Measurements from ENCODE around the gene WWTR1.

The WWTR1 gene

DNA sequence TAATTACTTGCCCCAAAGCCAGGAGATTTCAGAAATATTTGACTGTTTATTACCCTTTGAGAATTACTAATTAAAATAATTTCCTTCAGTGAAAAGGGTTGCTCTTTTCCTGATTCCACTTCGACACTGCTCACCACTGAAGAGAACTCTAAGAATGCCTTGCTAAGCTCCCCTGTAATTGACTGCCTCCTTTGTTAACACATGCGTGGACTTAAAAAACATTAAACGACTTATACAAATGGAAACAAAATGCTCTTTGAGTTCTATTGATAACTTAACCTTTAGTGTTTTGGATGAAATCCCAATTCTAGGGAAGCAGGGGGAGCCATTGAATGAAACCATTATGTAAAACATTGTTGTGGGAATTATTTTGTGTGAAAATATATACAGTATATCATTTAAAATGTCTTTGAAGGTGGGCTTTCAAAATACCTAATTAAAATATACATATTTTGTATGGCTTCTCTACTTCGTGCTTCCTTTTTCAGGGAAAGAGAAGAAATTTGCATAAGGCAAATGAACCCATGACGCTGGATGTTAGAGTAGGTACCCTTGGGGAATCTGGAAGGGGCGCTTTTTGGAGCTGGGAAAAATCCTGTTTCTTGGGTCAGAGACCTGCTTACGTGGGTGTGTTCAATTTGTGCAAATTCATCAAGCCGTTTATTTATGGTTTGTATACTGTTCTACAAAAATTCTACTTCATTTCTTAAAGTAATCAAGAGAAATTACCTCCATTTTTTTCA, 64.2 kb downstream of the WWTR1 start:
- no peak for DNase-seq

DNA sequence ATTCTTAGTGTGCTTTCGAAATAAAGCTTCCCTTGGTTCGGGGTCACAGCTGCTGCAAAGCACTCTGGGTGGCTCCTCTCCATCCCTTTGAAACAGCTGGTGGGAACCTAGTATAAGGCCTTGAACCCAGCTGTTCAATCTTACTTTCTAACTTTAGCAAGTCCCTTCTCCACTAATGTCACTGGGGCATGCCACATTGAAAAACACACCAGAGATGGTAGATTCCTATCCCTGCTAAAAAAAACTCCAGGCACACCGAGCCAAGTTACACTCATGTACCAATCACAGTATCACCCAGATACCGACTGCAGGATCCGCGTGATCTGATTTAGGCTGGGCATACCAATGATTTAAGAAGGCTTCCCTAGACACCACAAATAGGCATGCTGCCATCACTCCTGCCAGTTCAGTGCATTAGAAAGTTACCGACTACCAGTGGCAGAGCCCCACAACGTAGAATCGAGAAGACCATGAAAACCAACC, 65.0 kb downstream of the WWTR1 start:
- DNase-seq: no peak

DNA sequence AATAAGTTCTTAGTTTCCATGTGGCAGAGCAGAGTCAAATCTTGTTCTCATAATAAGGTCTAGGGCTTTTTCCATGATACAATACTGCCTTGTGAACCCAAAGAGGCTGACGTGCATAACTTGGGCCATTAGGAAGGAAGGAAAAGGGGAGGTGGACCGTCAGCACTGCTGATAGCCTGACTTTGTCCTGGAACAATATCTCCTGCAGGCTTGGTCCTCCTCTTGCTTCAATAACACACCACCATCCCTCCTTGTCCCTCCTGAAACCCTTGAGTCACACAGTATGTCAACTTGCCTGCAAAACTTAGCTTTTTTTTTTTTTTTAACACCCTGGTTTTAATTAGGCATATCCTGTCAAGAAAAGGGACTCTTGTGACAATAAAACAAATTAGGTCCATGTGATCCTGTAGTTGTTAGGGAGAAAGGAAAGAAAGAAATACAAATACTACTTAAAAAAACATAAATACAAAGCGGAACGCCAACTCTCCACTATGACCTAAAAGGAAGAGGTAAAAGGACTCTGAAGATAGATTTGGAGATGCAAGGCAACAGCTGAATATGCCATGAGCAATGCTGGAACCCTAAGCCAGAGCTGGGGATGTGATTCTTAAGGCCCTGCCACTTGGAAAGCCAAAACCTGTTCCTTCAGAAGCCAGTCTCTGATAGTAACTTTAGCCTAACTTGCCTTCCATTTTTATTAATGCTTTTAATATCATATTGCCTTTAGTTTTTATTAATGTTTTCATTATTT, 67.0 kb downstream of the WWTR1 start:
- DNase-seq: no peak

DNA sequence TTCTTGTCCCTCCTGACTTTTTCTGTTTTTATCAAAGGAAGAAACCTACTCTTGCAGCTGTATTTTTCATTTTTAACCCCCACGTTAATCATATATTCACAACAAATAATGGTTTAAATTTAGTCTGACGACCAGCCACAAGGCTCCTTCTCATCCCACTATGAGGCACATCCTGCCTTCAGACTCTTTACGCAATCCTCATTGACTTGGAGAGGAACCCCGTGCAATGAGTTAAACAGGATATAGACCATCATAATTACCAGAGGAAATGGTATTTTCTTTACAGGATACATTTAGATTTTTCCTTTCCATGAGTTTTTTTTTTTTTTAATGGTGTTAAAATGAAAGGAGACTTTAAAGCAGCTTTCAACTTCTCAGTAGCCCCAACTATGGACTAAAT, 68.5 kb downstream of the WWTR1 start:
- DNase-seq: no peak

DNA sequence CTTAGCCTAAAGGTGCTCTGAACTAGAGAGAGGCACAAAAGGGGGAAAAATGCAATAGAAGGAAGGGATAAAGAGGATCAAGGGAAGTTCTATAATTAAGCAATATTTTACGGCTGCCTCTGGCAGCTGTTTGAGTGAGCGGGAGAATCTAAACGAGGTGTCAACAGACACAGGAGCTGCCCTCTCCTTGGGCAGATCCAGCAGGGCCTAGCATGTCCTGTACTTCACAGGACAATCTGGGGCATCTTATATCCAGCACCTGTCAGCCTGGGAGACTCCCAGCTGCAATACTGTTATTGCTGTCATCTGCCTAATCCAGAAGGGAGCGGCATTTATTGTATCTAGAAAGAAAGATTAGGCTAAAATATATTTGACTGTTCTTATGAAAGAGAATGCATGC, 68.9 kb downstream of the WWTR1 start:
- no peak for DNase-seq

DNA sequence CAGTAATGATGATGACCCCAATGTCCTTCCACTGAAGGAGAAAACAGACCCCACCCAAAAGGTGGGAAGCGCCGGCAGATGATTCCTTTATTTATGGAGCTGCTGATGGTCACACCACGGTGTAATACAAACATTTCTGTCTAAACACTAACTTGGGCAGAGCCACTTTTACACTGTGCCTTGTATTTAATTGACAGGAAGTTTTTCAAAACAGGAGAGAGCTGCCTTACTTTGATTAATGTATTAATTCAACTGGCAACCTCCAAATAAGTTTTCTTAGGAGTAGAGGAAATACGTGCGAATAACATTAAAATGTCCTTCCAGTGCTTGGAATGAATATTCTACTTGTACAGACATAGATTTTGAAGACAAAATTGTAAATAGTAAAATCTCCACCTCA, 70.4 kb downstream of the WWTR1 start:
- DNase-seq: no peak

DNA sequence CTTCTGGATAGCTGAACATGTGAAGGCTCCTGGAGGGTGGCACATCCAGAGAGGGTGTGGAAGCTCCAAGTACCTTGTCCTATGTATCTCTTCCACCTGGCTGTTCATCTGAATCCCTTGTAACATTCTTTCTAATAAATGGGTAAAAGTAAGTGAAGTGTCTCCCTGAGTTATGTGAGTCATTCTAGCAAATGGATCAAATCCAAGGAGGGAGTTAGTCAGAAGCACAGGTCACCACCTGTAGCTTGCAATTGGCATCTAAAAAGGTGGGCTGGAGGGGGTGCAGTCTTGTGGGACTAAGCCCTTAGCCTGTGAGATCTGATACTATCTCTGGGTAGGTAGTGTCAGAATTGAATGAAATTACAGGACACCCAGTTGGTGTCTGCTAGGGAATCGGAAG, 71.0 kb downstream of the WWTR1 start:
- DNase-seq: no peak

DNA sequence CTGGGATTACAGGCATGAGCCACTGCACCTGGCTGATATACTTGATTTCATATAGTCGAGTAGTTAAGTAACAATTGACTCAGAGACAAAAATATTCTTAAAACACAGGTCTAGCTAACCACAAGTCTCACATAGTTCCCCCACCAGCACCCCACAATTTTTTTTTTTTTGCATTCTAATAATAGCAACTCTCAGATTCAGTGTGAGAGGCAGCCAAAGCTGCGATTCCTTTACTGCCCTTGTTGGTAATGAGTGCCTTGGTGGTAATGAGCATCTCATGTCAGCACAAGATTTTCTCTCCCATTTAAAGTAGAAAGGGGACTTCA, 72.5 kb downstream of the WWTR1 start:
- DNase-seq: no peak

DNA sequence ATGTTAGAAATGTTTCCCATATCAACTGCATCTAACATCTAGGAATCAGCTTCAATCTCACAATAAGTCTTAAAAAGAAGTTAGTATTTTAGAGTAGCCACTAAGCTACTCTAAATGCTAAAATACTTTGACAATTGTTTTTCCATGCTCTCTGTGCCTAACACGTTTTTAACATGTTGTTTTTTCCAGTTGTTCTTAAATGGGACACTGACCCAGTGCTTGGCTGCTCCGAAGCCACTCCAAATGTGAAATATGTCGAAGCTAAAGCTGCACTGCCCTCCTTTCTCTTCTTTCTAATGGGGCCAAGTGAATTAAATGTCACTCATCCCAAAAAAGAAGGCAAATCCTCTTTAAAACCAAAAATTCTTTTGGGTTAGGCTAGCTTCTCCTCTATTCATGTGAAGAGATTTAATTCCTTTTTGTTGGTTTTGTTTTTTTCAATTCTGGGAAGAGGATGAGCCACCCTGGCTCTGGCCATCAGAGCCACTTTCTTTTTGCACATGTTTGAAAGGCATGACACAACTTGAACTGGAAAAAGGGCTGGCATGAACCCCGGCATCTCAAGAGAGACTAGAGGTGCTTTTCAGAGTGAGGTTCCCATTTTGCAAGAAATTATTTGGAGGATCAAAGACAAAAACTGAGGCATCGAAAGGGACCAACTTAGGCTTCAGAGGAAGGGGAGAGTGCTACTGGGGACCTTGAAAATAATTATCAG, 73.7 kb downstream of the WWTR1 start:
- DNase-seq: no peak

DNA sequence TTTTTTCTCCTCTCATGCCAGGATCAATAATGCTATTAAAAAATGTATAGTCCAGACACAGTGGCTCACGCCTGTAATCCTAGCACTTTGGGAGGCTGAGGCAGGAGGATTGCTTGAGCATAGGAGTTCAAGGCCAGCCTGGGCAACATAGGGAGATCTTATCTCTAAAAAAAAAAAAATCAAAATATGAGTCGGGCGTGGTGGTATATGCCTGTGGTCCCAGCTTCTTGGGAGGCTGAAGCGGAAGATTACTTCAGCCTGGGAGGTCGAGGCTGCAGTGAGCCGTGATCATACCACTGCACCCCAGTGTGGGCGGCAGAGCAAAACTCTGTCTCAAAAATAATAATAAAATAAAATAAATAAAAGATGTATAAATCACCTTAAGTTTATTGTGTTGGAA, 75.4 kb downstream of the WWTR1 start:
- DNase-seq: no peak

DNA sequence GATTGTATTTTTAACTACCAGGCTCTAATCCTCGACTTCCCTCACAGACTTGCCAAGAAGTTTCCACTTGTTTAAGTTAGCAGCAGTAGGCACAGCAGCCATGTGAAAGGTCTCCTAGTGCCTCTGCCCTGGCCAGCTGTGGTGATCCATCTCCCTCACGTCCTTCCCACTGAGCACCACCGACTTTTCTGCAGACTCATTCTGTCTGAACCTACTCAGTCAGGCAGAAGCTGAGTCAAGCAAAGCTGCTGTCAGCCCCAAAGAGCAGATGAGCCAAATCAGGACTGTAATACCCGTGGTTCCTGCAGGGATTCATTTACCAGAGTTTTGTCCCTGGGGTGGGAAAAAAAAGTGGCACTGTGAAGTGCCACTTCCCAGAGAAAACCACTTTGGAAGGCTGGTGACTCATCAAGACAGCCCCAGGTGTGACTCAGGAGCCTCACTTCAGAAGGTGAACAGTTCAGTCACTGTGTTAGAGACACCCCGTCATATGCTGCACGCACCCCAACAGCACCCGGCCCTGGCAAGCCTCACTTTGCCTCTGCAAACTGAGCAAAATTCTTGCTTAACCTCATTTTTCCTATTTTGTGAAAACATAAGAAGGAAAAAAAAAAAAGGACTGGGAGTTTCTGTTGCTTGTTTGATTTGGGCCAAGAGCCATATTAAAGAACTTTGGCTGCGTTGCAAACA, 76.0 kb downstream of the WWTR1 start:
- DNase-seq: no peak

DNA sequence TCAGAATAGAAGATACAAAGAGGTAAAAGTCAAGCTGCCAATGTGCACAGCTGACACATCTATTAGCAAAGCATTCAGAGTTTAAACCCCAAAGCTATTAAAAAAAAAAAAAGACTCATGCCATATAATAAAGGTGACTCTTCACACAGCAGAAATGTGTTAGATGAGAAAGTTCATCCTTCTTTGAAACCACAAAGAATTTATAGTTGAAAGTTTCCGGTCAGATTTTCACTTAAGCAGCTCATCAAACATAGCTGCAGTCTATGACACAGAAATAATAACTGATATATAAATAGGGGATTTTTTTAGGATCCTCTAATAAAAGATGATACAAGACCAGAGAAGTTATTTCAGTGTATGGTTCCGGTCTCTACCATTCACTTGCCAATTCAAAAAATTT, 76.6 kb downstream of the WWTR1 start:
- DNase-seq: no peak

DNA sequence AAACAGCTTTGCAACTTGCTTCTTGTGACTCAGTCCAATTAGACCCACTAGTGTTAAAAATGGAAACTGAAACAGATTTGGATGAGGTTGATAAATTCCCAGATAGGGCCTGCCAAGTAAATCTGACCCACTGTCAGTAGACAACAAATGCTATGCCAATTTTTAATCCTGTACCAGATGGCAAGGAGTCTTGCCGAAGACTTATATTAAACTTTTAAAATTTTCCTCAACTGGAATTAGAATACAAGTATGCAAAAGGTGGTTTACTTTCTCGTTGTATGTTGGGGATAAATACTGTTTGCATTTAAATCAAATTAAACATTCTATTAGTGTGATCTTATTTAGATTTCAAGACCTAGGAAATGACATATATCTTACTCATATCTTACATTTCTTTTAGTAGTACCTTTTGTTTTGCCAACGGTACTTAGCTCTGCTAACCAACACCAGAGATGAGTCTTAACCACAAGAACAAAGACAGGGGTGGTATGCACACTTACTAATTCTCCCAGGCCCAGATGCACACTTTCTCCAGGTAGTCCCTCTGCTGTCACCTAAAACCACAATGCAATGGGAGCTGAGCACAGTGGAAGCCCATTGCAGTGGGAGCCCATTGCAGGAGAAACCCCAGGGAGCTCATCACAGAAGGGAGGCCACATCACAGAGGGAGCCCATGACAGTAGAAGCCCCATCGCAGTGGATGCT, 77.8 kb downstream of the WWTR1 start:
- DNase-seq: no peak

DNA sequence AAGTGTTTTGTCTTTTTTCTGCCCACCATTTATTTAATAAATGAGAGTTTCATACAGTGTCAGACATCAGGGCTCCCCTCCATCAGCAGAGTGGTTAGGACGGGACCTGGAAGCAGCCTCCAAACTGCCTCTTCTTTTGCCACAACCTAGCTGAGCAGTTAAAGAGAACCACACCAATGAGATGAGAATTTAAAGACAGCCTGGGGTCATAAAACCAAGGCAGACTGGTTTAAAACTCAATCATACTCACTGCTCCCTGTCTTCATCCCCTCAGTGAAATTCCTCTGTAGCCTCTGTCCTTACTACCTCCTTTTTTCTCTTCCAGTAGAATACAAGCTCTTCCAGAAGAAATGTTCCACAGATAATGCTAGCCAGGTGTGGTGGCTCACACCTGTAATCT, 78.7 kb downstream of the WWTR1 start:
- DNase-seq: no peak

DNA sequence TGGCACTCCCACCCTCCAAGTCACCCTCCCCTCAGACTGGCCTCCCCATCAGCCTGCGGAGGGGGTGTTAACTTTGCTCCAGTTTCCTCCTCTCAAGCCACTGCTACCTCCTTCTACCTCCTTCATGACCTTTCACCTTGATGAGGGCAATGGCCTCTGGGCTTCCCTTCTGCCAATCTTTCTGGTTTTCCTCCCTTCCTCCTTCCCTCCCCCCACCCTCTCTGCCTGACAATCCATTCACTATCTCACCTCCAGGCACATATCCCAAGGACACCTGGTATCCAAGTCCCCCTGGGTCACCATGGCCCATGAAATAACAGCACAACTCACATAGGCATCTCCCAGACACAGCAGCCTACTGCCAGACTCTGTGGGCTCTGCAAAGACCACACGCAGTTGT, 80.0 kb downstream of the WWTR1 start:
- no peak for DNase-seq

DNA sequence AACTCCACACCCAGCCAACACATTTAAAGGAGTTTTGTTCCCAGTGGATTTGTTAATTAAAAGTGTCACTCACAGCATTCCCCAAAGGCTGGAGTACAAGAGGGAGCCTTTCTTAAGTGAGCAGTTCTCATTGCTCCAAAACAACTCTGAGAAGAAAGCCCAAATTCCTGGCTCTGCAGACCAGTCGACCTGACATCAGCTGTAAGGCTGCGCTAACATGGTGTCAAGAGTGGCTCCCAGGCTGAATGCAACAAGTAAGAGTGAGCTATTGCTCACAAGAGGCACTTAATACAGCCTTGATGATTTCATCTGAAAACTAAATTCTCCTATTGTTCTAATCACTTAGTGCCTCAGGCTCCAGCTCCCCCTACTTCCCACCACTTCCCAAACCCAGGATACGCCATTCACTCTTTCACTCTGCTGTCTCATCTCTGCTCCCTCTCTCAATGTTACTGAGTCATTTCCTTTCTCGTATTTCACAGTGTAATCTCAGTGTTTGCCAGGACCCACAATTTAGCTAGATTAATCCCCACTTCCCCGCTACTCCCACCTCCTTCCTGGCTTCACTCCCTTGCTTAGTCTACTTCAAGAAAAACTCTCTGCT, 81.8 kb downstream of the WWTR1 start:
- peak; percentile 45 for DNase-seq

DNA sequence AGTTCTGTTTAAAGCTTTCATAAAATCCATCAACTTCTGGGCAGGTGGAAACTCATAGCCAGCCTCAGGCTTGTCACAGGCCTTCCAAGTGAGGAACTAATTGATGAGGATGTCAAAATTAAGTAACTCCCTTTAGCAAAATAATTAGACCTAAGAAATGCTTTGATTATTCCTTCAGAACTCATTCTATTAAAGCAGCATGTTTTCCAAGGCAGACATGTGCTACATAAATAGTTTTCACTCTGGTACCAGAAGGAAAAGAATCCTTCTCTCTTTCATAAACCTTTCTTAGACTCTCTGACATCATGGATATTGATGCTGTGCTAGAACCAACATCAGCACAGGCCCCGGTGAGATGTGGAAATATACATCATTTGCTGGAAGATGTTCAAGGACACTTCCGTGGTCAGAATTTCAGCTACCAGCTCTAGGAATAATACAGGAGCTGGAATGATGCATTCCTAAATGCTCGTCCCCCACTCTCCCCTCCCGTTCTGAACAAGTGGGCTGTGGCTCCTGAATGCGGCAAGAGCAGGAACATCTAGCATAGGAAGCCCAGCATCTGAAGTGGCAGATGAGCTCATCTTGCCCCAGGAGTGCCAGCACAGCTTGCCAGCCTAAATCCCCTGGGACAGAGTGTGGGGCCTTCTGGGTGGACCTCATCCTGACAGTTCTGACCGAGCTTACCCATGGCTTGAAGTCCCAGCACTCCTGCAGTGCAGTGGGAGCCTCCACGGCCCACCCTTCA, 82.4 kb downstream of the WWTR1 start:
- no peak for DNase-seq

DNA sequence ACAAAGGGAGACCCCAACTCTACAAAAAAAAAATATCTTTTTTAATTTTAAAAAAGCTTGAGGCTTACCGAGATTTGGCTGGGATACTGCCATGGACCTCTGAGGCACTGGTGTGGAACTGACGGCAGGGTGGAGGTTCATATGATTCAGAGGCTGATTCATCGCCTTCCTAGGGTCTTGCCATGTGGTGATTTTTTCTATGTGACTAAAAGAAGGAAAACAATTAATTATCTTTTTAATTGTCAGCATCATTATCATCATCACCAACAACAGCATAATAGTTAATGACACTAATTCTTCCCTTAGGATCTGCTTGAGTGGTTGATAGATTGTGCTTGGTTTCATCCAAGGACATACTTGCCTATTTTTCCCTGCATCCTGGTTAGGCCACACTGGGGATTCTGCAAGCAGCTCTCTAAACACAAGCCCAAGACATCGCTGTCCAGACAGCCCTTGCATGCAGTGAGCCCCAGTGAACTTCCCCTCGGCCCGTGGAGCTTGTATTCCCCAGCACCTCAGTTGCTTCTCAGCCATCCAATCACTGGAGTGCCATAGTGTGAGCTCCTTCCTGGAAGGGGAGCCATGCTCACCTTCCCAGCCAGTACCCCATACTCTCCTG, 84.9 kb downstream of the WWTR1 start:
- no peak for DNase-seq

DNA sequence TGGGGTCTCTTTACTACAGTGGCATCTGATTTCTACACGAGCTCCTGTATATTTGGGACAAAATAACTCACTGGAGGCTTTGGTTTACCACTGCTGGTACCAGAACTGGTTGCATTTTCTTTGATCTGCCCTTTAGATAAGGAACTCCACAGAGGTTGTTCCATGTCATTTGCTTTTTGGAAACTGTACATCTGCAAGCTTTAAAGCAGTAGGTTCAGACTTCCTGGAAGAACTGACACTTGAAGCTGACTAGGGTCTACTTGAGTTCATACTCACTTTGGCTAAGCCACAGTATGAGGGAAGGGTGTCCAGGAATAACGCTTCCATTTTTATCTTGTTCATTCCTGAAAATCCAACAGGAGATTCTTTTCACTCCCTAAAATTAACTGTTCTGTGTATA, 86.4 kb downstream of the WWTR1 start:
- DNase-seq: no peak

DNA sequence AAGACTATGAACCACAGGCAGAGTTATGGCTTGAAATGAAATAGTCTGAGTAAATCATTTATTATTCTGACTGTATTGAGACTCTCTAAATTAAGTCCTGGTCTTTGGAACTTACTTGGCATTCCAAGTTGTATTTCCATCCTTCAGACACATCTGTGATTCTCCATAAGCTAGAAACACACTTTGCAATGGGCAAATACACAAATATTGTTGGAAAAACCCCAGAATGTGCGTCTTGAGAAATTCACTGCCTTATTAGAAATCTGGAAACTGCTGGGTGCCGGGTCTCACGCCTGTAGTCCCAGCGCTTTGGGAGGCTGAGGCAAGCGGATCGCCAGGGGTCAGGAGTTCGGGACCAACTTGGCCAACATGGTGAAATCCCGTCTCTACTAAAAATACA, 87.8 kb downstream of the WWTR1 start:
- no peak for DNase-seq

DNA sequence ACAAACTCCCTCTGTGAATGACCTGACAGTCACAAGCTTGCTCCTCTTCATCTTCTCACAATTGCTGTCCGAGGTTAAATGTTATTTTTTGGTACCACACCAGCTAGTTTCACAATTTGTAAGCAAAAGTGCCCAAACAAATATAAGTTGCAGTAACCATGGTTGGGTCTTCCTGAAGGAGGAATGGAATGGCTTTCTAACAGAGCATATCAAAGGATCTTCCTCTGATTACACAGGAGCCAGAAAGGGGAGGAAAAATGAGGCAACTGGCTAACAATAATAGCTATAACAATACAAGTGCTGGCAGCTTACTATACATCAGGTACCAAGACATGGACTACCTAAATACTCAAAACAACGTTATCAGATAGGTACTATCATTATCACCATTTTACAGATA, 90.4 kb downstream of the WWTR1 start:
- no peak for DNase-seq

Measured in right kidney (tissue), 1 donor.